ENCODE measurements around the gene CLCN1. TPM values are rescaled to one million over a fixed set of nuclear protein-coding genes. Genes with fewer than 3 reads are reported as not detected.
"Not testable (repeated sequence)": the region's sequence is repeated elsewhere in the genome, so short reads cannot be mapped to it uniquely, and the experiment has no call there.

CLCN1 gene
- total and polyA plus RNA-seq, 2 donors = 0.09 to 0.57 TPM

DNA sequence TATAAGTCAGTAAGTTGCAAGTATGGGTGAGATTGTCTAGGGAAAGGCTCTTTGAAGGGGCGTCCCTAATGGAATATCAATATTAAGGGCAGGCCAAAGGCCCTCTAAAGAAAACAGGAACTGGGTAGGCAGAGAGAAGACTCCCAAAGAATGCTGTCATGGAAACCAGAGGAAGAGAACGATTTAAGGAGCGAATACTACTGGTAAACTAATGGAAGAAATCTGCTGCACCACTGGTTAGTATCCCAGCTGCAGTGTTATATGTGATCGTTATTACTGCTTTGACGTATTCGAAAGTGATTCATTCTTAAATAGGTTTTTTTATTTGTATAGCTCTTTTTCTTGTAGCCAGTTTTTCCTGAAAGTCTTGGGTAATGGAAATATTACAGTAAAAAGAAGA lies 26.5 kb upstream of the CLCN1 start:
- H3K27ac ChIP-seq (ENCODE audit: low read depth in 1 of 2, low read length in 1 of 2) = no peak overlapping the region
- WGBS = 27% methylated on average over 6 of the region's 6 CpGs
- peak overlapping the region; percentile 87 to 97 for H3K4me3 ChIP-seq (ENCODE audit: low read length in 2 of 2)
- no peak for DNase-seq (ENCODE audit: low read depth in 6 of 9, low spot score in 9 of 9)
- H3K27me3 ChIP-seq (ENCODE audit: control insufficient read depth in 2 of 2, insufficient read depth in 1 of 2, low read length in 1 of 2) = no peaks in the 10 kb centered on the region
- peaks cover 15 to 33% of the 10 kb centered on the region in 2 donors for H3K4me1 ChIP-seq (ENCODE audit: control insufficient read depth in 2 of 2, insufficient read depth in 2 of 2, low read length in 2 of 2)
- H3K36me3 ChIP-seq (ENCODE audit: control insufficient read depth in 2 of 2, insufficient read depth in 2 of 2, low read length in 1 of 2) = peaks cover 23 to 34% of the 10 kb centered on the region in 2 donors
- peaks cover 0 to 7% of the 10 kb centered on the region in 2 donors for H3K9me3 ChIP-seq (ENCODE audit: control insufficient read depth in 2 of 2, insufficient read depth in 1 of 2, low read length in 1 of 2)

DNA sequence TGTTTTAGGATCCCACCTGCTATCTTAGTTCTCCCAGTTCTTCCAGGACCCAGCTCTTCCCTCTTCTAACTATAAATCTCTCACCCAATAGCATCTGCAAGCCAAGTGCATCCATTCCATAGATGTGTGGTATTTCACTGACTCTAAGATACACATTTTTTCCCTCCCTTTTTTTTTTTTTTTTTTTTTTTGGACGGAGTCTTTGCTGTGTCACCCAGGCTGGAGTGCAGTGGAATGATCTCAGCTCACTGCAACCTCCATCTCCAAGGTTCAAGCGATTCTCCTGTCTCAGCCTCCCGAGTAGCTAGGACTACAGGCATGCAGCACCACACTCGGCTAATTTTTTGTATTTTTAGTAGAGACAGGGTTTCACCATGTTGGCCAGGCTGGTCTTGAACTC lies 26.0 kb upstream of the CLCN1 start:
- H3K9me3 ChIP-seq (ENCODE audit: control insufficient read depth in 2 of 2, insufficient read depth in 1 of 2, low read length in 1 of 2); H3K27me3 ChIP-seq (ENCODE audit: control insufficient read depth in 2 of 2, insufficient read depth in 1 of 2, low read length in 1 of 2); DNase-seq (ENCODE audit: low read depth in 6 of 9, low spot score in 9 of 9); H3K27ac ChIP-seq (ENCODE audit: low read depth in 1 of 2, low read length in 1 of 2): not testable (repeated sequence)
- Histone ChIP-seq H3K4me3 (ENCODE audit: low read length in 2 of 2) (peak overlapping the region; percentile 87 to 97), H3K36me3 (ENCODE audit: control insufficient read depth in 2 of 2, insufficient read depth in 2 of 2, low read length in 1 of 2) (peaks cover 28 to 39% of the 10 kb centered on the region in 2 donors), H3K4me1 (ENCODE audit: control insufficient read depth in 2 of 2, insufficient read depth in 2 of 2, low read length in 2 of 2) (peaks cover 15 to 28% of the 10 kb centered on the region in 2 donors)
- 68% methylated on average over 4 of the region's 4 CpGs for WGBS

DNA sequence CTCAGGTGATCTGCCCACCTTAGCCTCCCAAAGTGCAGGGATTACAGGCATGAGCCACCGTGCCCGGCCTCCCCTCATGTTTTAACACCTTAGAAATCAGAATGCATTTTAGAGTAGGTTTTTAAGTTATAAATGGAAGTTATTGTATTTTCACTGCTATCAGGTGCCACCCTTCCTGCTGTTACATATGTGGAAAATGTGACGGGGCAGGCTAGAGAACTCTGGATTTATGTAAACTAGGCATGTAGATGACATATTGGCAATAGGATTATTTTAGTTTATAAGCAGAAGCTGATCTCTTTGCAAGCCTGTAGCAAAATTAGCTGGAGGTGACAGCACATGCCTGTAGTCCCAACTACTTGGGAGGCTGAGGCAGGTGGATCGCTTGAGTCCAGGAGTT lies 25.6 kb upstream of the CLCN1 start:
- H3K4me1 ChIP-seq (ENCODE audit: control insufficient read depth in 2 of 2, insufficient read depth in 2 of 2, low read length in 2 of 2) = peaks cover 15 to 27% of the 10 kb centered on the region in 2 donors
- no peaks in the 10 kb centered on the region for H3K27me3 ChIP-seq (ENCODE audit: control insufficient read depth in 2 of 2, insufficient read depth in 1 of 2, low read length in 1 of 2)
- no peak overlapping the region for H3K27ac ChIP-seq (ENCODE audit: low read depth in 1 of 2, low read length in 1 of 2)
- peaks cover 0 to 7% of the 10 kb centered on the region in 2 donors for H3K9me3 ChIP-seq (ENCODE audit: control insufficient read depth in 2 of 2, insufficient read depth in 1 of 2, low read length in 1 of 2)
- DNase-seq (ENCODE audit: low read depth in 6 of 9, low spot score in 9 of 9) = no peak
- peaks cover 31 to 43% of the 10 kb centered on the region in 2 donors for H3K36me3 ChIP-seq (ENCODE audit: control insufficient read depth in 2 of 2, insufficient read depth in 2 of 2, low read length in 1 of 2)
- 81% methylated on average over 4 of the region's 4 CpGs for WGBS
- H3K4me3 ChIP-seq (ENCODE audit: low read length in 2 of 2) = peak overlapping the region in 1 of 2 donors; percentile 97

DNA sequence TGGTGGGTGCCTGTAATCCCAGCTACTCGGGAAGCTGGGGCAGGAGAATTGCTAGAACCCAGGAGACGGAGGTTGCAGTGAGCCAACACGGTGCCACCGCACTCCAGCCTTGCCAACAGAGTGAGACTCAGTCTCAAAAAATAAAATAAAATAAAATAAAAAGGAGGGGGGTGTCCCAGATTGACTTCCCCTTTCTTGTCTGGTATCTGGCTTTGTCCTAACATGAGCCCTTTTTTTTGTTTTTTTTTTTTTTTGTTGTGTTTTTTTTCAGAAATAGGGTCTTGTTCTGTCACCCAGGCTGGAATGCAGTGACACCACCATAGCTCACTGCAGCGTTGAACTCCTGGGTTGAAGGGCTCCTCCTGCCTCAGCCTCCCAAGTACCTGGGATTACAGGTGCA lies 23.0 kb upstream of the CLCN1 start:
- Histone ChIP-seq H3K4me1 (ENCODE audit: control insufficient read depth in 2 of 2, insufficient read depth in 2 of 2, low read length in 2 of 2) (peaks cover 12 to 19% of the 10 kb centered on the region in 2 donors), H3K27ac (ENCODE audit: low read depth in 1 of 2, low read length in 1 of 2) (no peak overlapping the region), H3K9me3 (ENCODE audit: control insufficient read depth in 2 of 2, insufficient read depth in 1 of 2, low read length in 1 of 2) (peaks cover 0 to under 1% of the 10 kb centered on the region in 2 donors), H3K4me3 (ENCODE audit: low read length in 2 of 2) (no peak overlapping the region), H3K27me3 (ENCODE audit: control insufficient read depth in 2 of 2, insufficient read depth in 1 of 2, low read length in 1 of 2) (no peaks in the 10 kb centered on the region), H3K36me3 (ENCODE audit: control insufficient read depth in 2 of 2, insufficient read depth in 2 of 2, low read length in 1 of 2) (peaks cover 37 to 65% of the 10 kb centered on the region in 2 donors)
- 98% methylated on average over 5 of the region's 5 CpGs for WGBS
- DNase-seq (ENCODE audit: low read depth in 6 of 9, low spot score in 9 of 9) = no peak

GRCh38 chr7:143295870-143296269 lies 20.0 kb upstream of the CLCN1 start:
- Histone ChIP-seq H3K27ac (ENCODE audit: low read depth in 1 of 2, low read length in 1 of 2) (no peak overlapping the region), H3K4me1 (ENCODE audit: control insufficient read depth in 2 of 2, insufficient read depth in 2 of 2, low read length in 2 of 2) (peaks cover 0 to 4% of the 10 kb centered on the region in 2 donors), H3K4me3 (ENCODE audit: low read length in 2 of 2) (no peak overlapping the region), H3K27me3 (ENCODE audit: control insufficient read depth in 2 of 2, insufficient read depth in 1 of 2, low read length in 1 of 2) (no peaks in the 10 kb centered on the region), H3K9me3 (ENCODE audit: control insufficient read depth in 2 of 2, insufficient read depth in 1 of 2, low read length in 1 of 2) (no peaks in the 10 kb centered on the region), H3K36me3 (ENCODE audit: control insufficient read depth in 2 of 2, insufficient read depth in 2 of 2, low read length in 1 of 2) (peaks cover 54 to 92% of the 10 kb centered on the region in 2 donors)
- DNase-seq (ENCODE audit: low read depth in 6 of 9, low spot score in 9 of 9) = no peak

DNA sequence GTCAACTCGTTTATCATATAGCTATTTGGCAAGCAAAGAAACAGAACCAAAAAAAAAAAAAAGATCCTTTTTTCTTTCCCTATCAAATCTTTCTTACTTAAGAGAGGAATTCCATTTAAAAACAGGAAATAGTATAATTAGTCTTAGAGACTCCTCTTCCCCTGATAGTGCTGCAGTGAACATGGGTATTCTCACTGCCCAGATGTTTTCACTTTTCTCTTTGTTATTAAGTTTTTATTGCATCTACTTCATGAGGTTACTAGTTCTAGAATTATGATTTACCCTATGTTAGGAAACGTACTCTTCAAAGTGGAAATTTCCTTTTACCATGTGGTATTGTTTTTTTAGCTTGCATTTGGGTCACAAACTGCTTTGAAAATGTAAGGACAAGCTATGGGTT lies 19.2 kb upstream of the CLCN1 start:
- Histone ChIP-seq H3K4me1 (ENCODE audit: control insufficient read depth in 2 of 2, insufficient read depth in 2 of 2, low read length in 2 of 2) (peaks cover 0 to 4% of the 10 kb centered on the region in 2 donors), H3K9me3 (ENCODE audit: control insufficient read depth in 2 of 2, insufficient read depth in 1 of 2, low read length in 1 of 2) (no peaks in the 10 kb centered on the region)
- 63% methylated on average over 2 of the region's 2 CpGs for WGBS

DNA sequence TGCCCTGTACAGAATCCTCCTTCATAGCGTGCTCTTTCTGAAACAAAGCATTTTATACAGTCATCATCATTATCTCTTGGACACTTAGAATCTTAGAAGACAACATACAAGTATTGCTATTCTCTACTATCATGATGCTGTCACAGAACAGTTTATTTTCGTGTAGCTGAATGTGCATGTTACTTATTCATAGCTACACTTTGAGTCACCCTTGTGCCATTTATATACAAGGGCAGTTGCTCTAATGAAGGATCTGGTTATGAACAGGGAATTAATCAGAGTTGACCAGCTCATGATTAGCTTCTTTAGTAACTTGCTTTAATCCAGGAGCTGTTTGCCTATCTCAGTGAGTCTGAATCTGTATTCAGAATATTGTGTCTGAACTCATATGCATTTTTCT lies 16.6 kb upstream of the CLCN1 start:
- H3K9me3 ChIP-seq (ENCODE audit: control insufficient read depth in 2 of 2, insufficient read depth in 1 of 2, low read length in 1 of 2) = no peaks in the 10 kb centered on the region
- H3K4me1 ChIP-seq (ENCODE audit: control insufficient read depth in 2 of 2, insufficient read depth in 2 of 2, low read length in 2 of 2) = peaks cover 0 to 4% of the 10 kb centered on the region in 2 donors
- 97% methylated on average over 2 of the region's 2 CpGs for whole genome bisulfite sequencing
- DNase-seq (ENCODE audit: low read depth in 6 of 9, low spot score in 9 of 9) = no peak
- no peaks in the 10 kb centered on the region for H3K27me3 ChIP-seq (ENCODE audit: control insufficient read depth in 2 of 2, insufficient read depth in 1 of 2, low read length in 1 of 2)
- H3K36me3 ChIP-seq (ENCODE audit: control insufficient read depth in 2 of 2, insufficient read depth in 2 of 2, low read length in 1 of 2) = peaks cover 50 to 94% of the 10 kb centered on the region in 2 donors
- H3K4me3 ChIP-seq (ENCODE audit: low read length in 2 of 2) = no peak overlapping the region
- no peak overlapping the region for H3K27ac ChIP-seq (ENCODE audit: low read depth in 1 of 2, low read length in 1 of 2)

More for the DNA sequence above, 19.2 kb upstream of the CLCN1 start:
- peaks cover 58 to 96% of the 10 kb centered on the region in 2 donors for H3K36me3 ChIP-seq (ENCODE audit: control insufficient read depth in 2 of 2, insufficient read depth in 2 of 2, low read length in 1 of 2)
- no peaks in the 10 kb centered on the region for H3K27me3 ChIP-seq (ENCODE audit: control insufficient read depth in 2 of 2, insufficient read depth in 1 of 2, low read length in 1 of 2)
- H3K27ac ChIP-seq (ENCODE audit: low read depth in 1 of 2, low read length in 1 of 2) = no peak overlapping the region
- DNase-seq (ENCODE audit: low read depth in 6 of 9, low spot score in 9 of 9) = no peak
- H3K4me3 ChIP-seq (ENCODE audit: low read length in 2 of 2) = no peak overlapping the region

- peak in 4 of 9 donors; percentile 29 to 70 (median 47) for DNase-seq (ENCODE audit: low read depth in 6 of 9, low spot score in 9 of 9)
- Histone ChIP-seq H3K9me3 (ENCODE audit: control insufficient read depth in 2 of 2, insufficient read depth in 1 of 2, low read length in 1 of 2) (no peaks in the 10 kb centered on the region), H3K27me3 (ENCODE audit: control insufficient read depth in 2 of 2, insufficient read depth in 1 of 2, low read length in 1 of 2) (no peaks in the 10 kb centered on the region), H3K27ac (ENCODE audit: low read depth in 1 of 2, low read length in 1 of 2) (no peak overlapping the region), H3K4me1 (ENCODE audit: control insufficient read depth in 2 of 2, insufficient read depth in 2 of 2, low read length in 2 of 2) (peaks cover 0 to 4% of the 10 kb centered on the region in 2 donors), H3K4me3 (ENCODE audit: low read length in 2 of 2) (no peak overlapping the region), H3K36me3 (ENCODE audit: control insufficient read depth in 2 of 2, insufficient read depth in 2 of 2, low read length in 1 of 2) (peaks cover 50 to 94% of the 10 kb centered on the region in 2 donors)
- WGBS = 89% methylated on average over 8 of the region's 8 CpGs
Measured at GRCh38 chr7:143299840-143300239, 16.1 kb upstream of the CLCN1 start.

- Histone ChIP-seq H3K27me3 (ENCODE audit: control insufficient read depth in 2 of 2, insufficient read depth in 1 of 2, low read length in 1 of 2) (no peaks in the 10 kb centered on the region), H3K4me1 (ENCODE audit: control insufficient read depth in 2 of 2, insufficient read depth in 2 of 2, low read length in 2 of 2) (peaks cover 0 to 4% of the 10 kb centered on the region in 2 donors), H3K4me3 (ENCODE audit: low read length in 2 of 2) (no peak overlapping the region), H3K9me3 (ENCODE audit: control insufficient read depth in 2 of 2, insufficient read depth in 1 of 2, low read length in 1 of 2) (no peaks in the 10 kb centered on the region), H3K27ac (ENCODE audit: low read depth in 1 of 2, low read length in 1 of 2) (no peak overlapping the region), H3K36me3 (ENCODE audit: control insufficient read depth in 2 of 2, insufficient read depth in 2 of 2, low read length in 1 of 2) (peaks cover 50 to 94% of the 10 kb centered on the region in 2 donors)
- 54% methylated on average over 8 of the region's 8 CpGs for WGBS
- DNase-seq (ENCODE audit: low read depth in 6 of 9, low spot score in 9 of 9) = no peak
Measured at GRCh38 chr7:143300959-143301935, 14.7 kb upstream of the CLCN1 start.
